Adrenal gland (tissue), 12 donors: ENCODE data around the gene CCNC. TPM values are rescaled to one million over a fixed set of nuclear protein-coding genes. Genes with fewer than 3 reads are reported as not detected.

Experiments
- DNase-seq, 7 donors: peaks; one replicate each; pipeline ENCODE4 v3.0.0-alpha.2; 2019 to 2020
- H3K27ac ChIP-seq, 5 donors: fragments of 200-600 bp; sonication (generic) in 4 of 5; 1 replicate in 3 of 5; 2 replicates in 2 of 5; pipeline versions ENCODE4 v1.5.1 to v1.8.0; 2016 to 2020; ENCODE audit warnings: mild to moderate bottlenecking in 1 of 5
- H3K27me3 ChIP-seq: fragments of 200-600 bp; 2 replicates; pipeline ENCODE4 v1.8.0; 2021
- H3K36me3 ChIP-seq, 2 donors: fragments of 200-600 bp; replicated peaks in 1 of 2; 1 replicate in 1 of 2; 2 replicates in 1 of 2; pipeline versions ENCODE4 v1.5.1 to v1.8.0; 2018 to 2022
- H3K4me1 ChIP-seq, 2 donors: fragments of 200-600 bp; replicated peaks in 1 of 2; 1 replicate in 1 of 2; 2 replicates in 1 of 2; pipeline versions ENCODE4 v1.5.1 to v1.8.0; 2018 to 2021
- H3K4me3 ChIP-seq, 4 donors: fragments of 200-600 bp; sonication (generic) in 3 of 4; one replicate each; pipeline ENCODE4 v1.5.1; 2016 to 2018
- H3K9me3 ChIP-seq, 3 donors: fragments of 200-600 bp; sonication (generic) in 1 of 3; replicated peaks in 1 of 3; 1 replicate in 2 of 3; 2 replicates in 1 of 3; pipeline versions ENCODE4 v1.5.1 to v1.8.0; 2016 to 2021
- POLR2A ChIP-seq, 2 donors: fragments of 450-650 bp; IDR thresholded peaks; one replicate each; pipeline ENCODE4 v1.6.1; 2017; ENCODE audit warnings: antibody characterized with exemption in 2 of 2, mild to moderate bottlenecking in 2 of 2, moderate library complexity in 1 of 2
- WGBS, 4 donors: extraction: QIAGEN DNeasy Blood & Tissue Kit in 2 of 4; methylation state at CpG; one replicate each; pipeline versions ENCODE4 v1.1.5 to v1.1.7; 2013 to 2017; 5-methylcytosine and 5-hydroxymethylcytosine counted together
- intact Hi-C, 2 donors: fragments of 100-400 bp; cut with DNase I; formaldehyde crosslinking; loops; one replicate each; pipeline versions ENCODE4 v1.14.1 to v1.15.0; 2022 to 2023
- polyA plus RNA-seq, 3 donors: library from polyadenylated mRNA; stranded (reverse); fragments of 200-250 nt in 2 of 3; fragments of 350-450 nt in 1 of 3; fragmentation: Illumina TruSeq in 1 of 3; extraction: RNeasy Lipid Tissue Mini Kit (QIAGEN cat#74804) in 1 of 3; gene quantifications; one replicate each; pipeline ENCODE4 v1.2.3, GENCODE V29; 2013 to 2014
- total RNA-seq, 9 donors: library from RNA; depleted of rRNA in 4 of 9; stranded (reverse); fragments of >200 nt in 4 of 9; fragments of 120-200 nt in 1 of 9; fragmentation: NEBNext Ultra II Directional in 1 of 9; extraction: Animal tissue kit (Norgen Biotek cat#: 25700) in 1 of 9; gene quantifications; one replicate each; pipeline versions ENCODE4 v1.1.0 to v1.2.4, GENCODE V29; 2013 to 2023
- TF ChIP-seq, protein P1 (sequence below), 6 experiments: fragments of 450-650 bp in 4 of 6; fragments of 200-600 bp in 2 of 6; sonication (generic) in 1 of 6; IDR thresholded peaks; 1 replicate in 5 of 6; 2 replicates in 1 of 6; pipeline versions ENCODE4 v1.5.1 to v1.8.0; 2016 to 2021; ENCODE audit warnings: antibody characterized with exemption in 6 of 6, mild to moderate bottlenecking in 2 of 6, moderate library complexity in 1 of 6
- donor health status: healthy with polysubstance abuse.
- donor health status: Bipolar disorder and iron deficiency.
- donor health status: DM: yes; HTN: yes; CAD: no.
- donor health status: DM: no; HTN: no; CAD: no.
- donor health status: DM: no; HTN: no; CAD: no.
- donor health status: DM: yes; HTN: yes; CAD: no.

Gene CCNC
- total and polyA plus RNA-seq, 12 donors = 18.7 to 87.2 (median 54.4) TPM

DNA sequence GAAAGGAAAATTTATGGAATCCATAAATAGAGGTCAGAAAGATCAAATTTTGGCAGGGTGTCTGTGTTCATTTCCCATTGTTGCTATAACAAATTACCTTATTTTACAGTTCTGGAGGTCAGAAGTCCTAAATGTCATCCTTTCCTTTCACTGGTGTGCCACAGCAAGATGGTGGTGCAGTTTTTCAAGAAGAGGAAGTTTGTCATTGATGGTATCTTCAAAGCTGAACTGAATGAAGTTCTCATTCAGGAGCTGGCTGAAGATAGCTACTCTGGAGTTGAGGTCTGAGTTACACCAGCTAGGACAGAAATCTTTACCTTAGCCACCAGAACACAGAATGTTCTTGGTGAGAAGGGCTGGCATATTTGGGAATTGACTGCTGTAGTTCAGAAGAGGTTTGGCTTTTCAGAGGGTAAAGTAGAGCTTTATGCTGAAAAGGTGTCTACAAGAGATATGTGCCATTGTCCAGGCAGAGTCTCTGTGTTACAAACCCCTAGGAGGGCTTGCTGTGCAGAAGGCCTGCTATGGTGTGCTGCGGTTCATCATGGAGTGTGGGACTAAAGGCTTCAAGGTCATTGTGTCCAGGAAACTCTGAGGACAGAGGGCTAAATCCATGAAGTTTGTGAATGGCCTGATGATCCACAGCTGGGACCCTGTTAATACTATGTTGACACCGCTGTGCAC lies 7.2 kb upstream of the CCNC start:
- WGBS, 4 donors = 97 to 100% (median 99%) methylated on average over 1 to 2 of the region's 2 CpGs
- DNase-seq = no peak
- intact Hi-C loops = no loop called here
- H3K9me3 ChIP-seq = no peaks in the 10 kb centered on the region
- H3K4me3 ChIP-seq = no peak overlapping the region
- TF ChIP-seq, protein P1, sequence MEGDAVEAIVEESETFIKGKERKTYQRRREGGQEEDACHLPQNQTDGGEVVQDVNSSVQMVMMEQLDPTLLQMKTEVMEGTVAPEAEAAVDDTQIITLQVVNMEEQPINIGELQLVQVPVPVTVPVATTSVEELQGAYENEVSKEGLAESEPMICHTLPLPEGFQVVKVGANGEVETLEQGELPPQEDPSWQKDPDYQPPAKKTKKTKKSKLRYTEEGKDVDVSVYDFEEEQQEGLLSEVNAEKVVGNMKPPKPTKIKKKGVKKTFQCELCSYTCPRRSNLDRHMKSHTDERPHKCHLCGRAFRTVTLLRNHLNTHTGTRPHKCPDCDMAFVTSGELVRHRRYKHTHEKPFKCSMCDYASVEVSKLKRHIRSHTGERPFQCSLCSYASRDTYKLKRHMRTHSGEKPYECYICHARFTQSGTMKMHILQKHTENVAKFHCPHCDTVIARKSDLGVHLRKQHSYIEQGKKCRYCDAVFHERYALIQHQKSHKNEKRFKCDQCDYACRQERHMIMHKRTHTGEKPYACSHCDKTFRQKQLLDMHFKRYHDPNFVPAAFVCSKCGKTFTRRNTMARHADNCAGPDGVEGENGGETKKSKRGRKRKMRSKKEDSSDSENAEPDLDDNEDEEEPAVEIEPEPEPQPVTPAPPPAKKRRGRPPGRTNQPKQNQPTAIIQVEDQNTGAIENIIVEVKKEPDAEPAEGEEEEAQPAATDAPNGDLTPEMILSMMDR (IDR thresholded peaks at IDR 0.05) = no peak
- TF ChIP-seq POLR2A (IDR thresholded peaks at IDR 0.05) = no peak
- no peaks in the 10 kb centered on the region for H3K36me3 ChIP-seq
- no peak overlapping the region for H3K27ac ChIP-seq
- no peaks in the 10 kb centered on the region for H3K27me3 ChIP-seq
- H3K4me1 ChIP-seq = no peaks in the 10 kb centered on the region

DNA sequence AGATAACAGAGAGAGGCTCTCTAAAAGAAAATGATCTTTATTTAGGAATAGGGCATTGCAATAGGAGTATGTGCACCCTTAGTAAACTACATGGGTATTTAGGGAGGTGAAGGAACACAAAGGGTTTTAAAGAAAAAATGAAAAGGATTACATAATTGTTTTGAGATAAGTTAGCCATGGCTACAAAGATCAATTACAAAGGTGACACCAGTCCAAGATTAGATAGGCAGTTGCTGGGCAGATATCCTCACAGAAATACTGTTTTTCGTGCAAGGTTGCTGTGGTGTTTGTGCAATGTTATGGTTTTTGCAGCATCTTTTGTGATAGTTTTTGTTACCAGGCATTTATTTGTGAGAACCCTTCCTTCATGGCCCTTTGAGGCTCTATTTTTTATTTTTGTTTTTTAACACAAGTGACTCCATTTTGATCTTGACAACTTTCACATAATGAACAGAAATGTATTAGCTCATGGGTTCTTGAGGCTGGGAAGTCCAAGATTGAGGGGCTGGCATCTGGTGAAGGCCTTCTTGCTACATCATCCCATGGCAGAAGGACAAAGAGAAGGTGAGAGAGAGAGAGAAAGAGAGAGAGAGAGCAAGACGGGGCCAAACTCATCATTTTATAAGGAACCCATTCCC lies 5.6 kb upstream of the CCNC start:
- WGBS, 4 donors = 76 to 88% (median 83%) methylated on average over 2 of the region's 2 CpGs
- no peaks in the 10 kb centered on the region for H3K4me1 ChIP-seq
- no peak overlapping the region for H3K27ac ChIP-seq
- no peak overlapping the region for H3K4me3 ChIP-seq
- intact Hi-C loops = no loop called here
- H3K36me3 ChIP-seq = no peaks in the 10 kb centered on the region
- TF ChIP-seq, protein P1 (IDR thresholded peaks at IDR 0.05) = no peak
- TF ChIP-seq POLR2A (IDR thresholded peaks at IDR 0.05) = no peak
- no peaks in the 10 kb centered on the region for H3K9me3 ChIP-seq
- DNase-seq = no peak
- H3K27me3 ChIP-seq = no peaks in the 10 kb centered on the region

DNA sequence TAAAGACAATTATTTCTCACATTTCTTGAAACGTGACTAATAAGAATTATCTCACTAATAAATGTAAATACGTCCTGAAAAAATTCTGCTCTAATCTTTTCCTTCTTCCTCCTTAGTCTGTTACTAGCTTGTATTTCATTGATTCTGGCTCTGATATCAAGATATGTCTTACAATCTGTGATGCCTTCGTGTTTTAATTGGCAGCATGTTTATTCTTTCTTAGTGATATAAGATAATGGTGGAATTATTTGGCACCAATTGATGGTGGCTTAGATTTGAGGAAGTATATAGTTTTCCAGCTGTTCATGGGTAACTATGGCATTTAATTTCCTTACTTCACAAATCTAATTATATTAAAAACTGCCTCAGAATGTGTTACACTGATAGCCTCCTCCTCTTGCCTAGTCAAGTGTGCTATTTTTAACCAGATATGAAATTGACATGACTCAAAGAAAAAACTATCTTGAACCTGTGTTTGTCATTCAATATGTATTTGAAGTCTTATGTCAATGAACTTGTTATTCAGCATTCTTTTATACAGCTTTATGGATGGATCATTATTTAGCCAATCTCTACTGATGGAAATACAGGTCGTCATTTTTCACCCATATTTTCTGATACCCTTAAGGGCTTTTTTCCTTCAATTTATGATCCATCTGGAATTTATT lies 5.3 kb downstream of the CCNC start:
- Histone ChIP-seq H3K9me3 (no peaks in the 10 kb centered on the region), H3K36me3 (peaks cover 0 to 4% of the 10 kb centered on the region in 2 donors), H3K4me3 (no peak overlapping the region), H3K27me3 (no peaks in the 10 kb centered on the region), H3K27ac (no peak overlapping the region), H3K4me1 (peaks cover 10 to 52% of the 10 kb centered on the region in 2 donors)
- TF ChIP-seq POLR2A (IDR thresholded peaks at IDR 0.05) = no peak
- TF ChIP-seq, protein P1 (IDR thresholded peaks at IDR 0.05) = no peak
- intact Hi-C loops = no loop called here
- 40 to 57% (median 47%) methylated on average over 4 of the region's 4 CpGs for WGBS, 4 donors
- no peak for DNase-seq

DNA sequence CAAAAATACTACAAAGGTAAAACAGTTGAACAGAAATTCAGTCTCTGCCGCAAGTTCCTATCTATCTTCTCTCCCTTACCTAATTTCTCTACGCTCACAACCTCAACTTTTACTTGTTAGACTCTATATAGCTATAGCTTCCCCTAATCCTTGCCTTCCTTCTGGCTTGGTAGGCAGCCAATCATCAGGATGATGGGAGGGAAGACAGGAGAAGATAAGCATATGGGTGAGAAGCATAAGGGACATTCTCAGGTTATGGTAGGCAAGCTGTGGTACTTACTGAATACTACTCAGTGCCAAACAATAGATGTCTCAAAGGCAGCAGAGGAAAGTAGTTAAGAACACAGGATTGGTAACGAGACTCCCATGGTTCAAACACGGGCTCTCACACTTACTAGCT lies 7.8 kb downstream of the CCNC start:
- no peak overlapping the region for H3K4me3 ChIP-seq
- H3K9me3 ChIP-seq = no peaks in the 10 kb centered on the region
- H3K4me1 ChIP-seq = peaks cover 0 to 30% of the 10 kb centered on the region in 2 donors
- intact Hi-C loops = no loop called here
- H3K27ac ChIP-seq = no peak overlapping the region
- 96 to 99% (median 97%) methylated on average over 4 of the region's 4 CpGs for WGBS, 4 donors
- H3K27me3 ChIP-seq = no peaks in the 10 kb centered on the region
- TF ChIP-seq POLR2A (IDR thresholded peaks at IDR 0.05) = no peak
- TF ChIP-seq, protein P1 (IDR thresholded peaks at IDR 0.05) = no peak
- DNase-seq = no peak
- peaks cover 0 to 19% of the 10 kb centered on the region in 2 donors for H3K36me3 ChIP-seq
